Measurements from ENCODE around the gene MARCHF3. TPM values are rescaled to one million over a fixed set of nuclear protein-coding genes. Genes with fewer than 3 reads are reported as not detected.
A peak's percentile ranks its signal among the peaks of the same experiment; 100 is the strongest.

Gene MARCHF3
- total and polyA plus RNA-seq, 2 of the 13 experiments (the other 11 are each of a cell fraction or from before 2014, with no cell fraction given) = 4.8 to 11.9 TPM

- no peak for TF ChIP-seq DZIP1 (CRISPR knock-in tag; IDR thresholded peaks at IDR 0.05)
- TF ChIP-seq ZNF878 (CRISPR knock-in tag; IDR thresholded peaks at IDR 0.05) = no peak
- no peak for TF ChIP-seq ZNF326 (CRISPR knock-in tag; IDR thresholded peaks at IDR 0.05; ENCODE audit: borderline replicate concordance)
- TF ChIP-seq PPARG (CRISPR knock-in tag; conservative IDR thresholded peaks at IDR 0.05) = peak; percentile 50; the same call in 1 of the 2 replicates
- TF ChIP-seq, protein P1, sequence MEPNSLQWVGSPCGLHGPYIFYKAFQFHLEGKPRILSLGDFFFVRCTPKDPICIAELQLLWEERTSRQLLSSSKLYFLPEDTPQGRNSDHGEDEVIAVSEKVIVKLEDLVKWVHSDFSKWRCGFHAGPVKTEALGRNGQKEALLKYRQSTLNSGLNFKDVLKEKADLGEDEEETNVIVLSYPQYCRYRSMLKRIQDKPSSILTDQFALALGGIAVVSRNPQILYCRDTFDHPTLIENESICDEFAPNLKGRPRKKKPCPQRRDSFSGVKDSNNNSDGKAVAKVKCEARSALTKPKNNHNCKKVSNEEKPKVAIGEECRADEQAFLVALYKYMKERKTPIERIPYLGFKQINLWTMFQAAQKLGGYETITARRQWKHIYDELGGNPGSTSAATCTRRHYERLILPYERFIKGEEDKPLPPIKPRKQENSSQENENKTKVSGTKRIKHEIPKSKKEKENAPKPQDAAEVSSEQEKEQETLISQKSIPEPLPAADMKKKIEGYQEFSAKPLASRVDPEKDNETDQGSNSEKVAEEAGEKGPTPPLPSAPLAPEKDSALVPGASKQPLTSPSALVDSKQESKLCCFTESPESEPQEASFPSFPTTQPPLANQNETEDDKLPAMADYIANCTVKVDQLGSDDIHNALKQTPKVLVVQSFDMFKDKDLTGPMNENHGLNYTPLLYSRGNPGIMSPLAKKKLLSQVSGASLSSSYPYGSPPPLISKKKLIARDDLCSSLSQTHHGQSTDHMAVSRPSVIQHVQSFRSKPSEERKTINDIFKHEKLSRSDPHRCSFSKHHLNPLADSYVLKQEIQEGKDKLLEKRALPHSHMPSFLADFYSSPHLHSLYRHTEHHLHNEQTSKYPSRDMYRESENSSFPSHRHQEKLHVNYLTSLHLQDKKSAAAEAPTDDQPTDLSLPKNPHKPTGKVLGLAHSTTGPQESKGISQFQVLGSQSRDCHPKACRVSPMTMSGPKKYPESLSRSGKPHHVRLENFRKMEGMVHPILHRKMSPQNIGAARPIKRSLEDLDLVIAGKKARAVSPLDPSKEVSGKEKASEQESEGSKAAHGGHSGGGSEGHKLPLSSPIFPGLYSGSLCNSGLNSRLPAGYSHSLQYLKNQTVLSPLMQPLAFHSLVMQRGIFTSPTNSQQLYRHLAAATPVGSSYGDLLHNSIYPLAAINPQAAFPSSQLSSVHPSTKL (CRISPR knock-in tag; IDR thresholded peaks at IDR 0.05) = peak; percentile 88
- TF ChIP-seq, protein P2, sequence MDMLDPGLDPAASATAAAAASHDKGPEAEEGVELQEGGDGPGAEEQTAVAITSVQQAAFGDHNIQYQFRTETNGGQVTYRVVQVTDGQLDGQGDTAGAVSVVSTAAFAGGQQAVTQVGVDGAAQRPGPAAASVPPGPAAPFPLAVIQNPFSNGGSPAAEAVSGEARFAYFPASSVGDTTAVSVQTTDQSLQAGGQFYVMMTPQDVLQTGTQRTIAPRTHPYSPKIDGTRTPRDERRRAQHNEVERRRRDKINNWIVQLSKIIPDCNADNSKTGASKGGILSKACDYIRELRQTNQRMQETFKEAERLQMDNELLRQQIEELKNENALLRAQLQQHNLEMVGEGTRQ (IDR thresholded peaks at IDR 0.05; ENCODE audit: low read depth, low read length) = no peak
- TF ChIP-seq, protein P2 (CRISPR knock-in tag; IDR thresholded peaks at IDR 0.05; ENCODE audit: borderline replicate concordance) = no peak
- TF ChIP-seq, protein P3, sequence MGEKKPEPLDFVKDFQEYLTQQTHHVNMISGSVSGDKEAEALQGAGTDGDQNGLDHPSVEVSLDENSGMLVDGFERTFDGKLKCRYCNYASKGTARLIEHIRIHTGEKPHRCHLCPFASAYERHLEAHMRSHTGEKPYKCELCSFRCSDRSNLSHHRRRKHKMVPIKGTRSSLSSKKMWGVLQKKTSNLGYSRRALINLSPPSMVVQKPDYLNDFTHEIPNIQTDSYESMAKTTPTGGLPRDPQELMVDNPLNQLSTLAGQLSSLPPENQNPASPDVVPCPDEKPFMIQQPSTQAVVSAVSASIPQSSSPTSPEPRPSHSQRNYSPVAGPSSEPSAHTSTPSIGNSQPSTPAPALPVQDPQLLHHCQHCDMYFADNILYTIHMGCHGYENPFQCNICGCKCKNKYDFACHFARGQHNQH (CRISPR knock-in tag; IDR thresholded peaks at IDR 0.05) = peak; percentile 56; the same call in 1 of the 2 replicates
- TF ChIP-seq HNRNPK (IDR thresholded peaks at IDR 0.05; ENCODE audit: low read depth, low read length, poor library complexity, severe bottlenecking) = no peak
- no peak for TF ChIP-seq RFX1 (IDR thresholded peaks at IDR 0.05)
- TF ChIP-seq ZNF468 (CRISPR knock-in tag; IDR thresholded peaks at IDR 0.05) = no peak
- peak; percentile 85; the same call in 1 of the 3 replicates for TF ChIP-seq MXI1 (IDR thresholded peaks at IDR 0.05; ENCODE audit: borderline replicate concordance, low read depth, low read length)
- TF ChIP-seq, protein P4, sequence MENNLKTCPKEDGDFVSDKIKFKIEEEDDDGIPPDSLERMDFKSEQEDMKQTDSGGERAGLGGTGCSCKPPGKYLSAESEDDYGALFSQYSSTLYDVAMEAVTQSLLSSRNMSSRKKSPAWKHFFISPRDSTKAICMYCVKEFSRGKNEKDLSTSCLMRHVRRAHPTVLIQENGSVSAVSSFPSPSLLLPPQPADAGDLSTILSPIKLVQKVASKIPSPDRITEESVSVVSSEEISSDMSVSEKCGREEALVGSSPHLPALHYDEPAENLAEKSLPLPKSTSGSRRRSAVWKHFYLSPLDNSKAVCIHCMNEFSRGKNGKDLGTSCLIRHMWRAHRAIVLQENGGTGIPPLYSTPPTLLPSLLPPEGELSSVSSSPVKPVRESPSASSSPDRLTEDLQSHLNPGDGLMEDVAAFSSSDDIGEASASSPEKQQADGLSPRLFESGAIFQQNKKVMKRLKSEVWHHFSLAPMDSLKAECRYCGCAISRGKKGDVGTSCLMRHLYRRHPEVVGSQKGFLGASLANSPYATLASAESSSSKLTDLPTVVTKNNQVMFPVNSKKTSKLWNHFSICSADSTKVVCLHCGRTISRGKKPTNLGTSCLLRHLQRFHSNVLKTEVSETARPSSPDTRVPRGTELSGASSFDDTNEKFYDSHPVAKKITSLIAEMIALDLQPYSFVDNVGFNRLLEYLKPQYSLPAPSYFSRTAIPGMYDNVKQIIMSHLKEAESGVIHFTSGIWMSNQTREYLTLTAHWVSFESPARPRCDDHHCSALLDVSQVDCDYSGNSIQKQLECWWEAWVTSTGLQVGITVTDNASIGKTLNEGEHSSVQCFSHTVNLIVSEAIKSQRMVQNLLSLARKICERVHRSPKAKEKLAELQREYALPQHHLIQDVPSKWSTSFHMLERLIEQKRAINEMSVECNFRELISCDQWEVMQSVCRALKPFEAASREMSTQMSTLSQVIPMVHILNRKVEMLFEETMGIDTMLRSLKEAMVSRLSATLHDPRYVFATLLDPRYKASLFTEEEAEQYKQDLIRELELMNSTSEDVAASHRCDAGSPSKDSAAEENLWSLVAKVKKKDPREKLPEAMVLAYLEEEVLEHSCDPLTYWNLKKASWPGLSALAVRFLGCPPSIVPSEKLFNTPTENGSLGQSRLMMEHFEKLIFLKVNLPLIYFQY (CRISPR knock-in tag; IDR thresholded peaks at IDR 0.05; ENCODE audit: borderline replicate concordance) = no peak
- TF ChIP-seq MYC (CRISPR knock-in tag; IDR thresholded peaks at IDR 0.05; ENCODE audit: borderline replicate concordance) = no peak
- no peak for TF ChIP-seq ZNF460 (CRISPR knock-in tag; IDR thresholded peaks at IDR 0.05; ENCODE audit: borderline replicate concordance)
Measured at GRCh38 chr5:127022846-127023245, 7.5 kb downstream of the MARCHF3 start (continued).
